ENCODE data around the gene FOXL1.

Gene FOXL1

GRCh38 chr16:86590501-86591144, 12.3 kb downstream of the FOXL1 start:
- TF ChIP-seq POLR2A (IDR thresholded peaks at IDR 0.05; ENCODE audit: low read depth, low read length), result no peak
- no peak for FAIRE-seq

GRCh38 chr16:86591270-86591669, 12.9 kb downstream of the FOXL1 start:
- TF ChIP-seq POLR2A (IDR thresholded peaks at IDR 0.05; ENCODE audit: low read depth, low read length), result no peak
- DNase-seq (ENCODE audit: insufficient read length, low spot score) (no peak), FAIRE-seq (no peak)

More at GRCh38 chr16:86590501-86591144, 12.3 kb downstream of the FOXL1 start:
- DNase-seq (ENCODE audit: insufficient read length, low spot score), result no peak

- TF ChIP-seq POLR2A (IDR thresholded peaks at IDR 0.05; ENCODE audit: low read depth, low read length), result no peak
- no peak for FAIRE-seq
- DNase-seq (ENCODE audit: insufficient read length, low spot score), result no peak
Observed at GRCh38 chr16:86593913-86594620, 15.7 kb downstream of the FOXL1 start.

GRCh38 chr16:86594721-86595120, 16.4 kb downstream of the FOXL1 start:
- FAIRE-seq (no peak), DNase-seq (ENCODE audit: insufficient read length, low spot score) (no peak)
- TF ChIP-seq POLR2A (IDR thresholded peaks at IDR 0.05; ENCODE audit: low read depth, low read length), result no peak

GRCh38 chr16:86595983-86596605, 17.7 kb downstream of the FOXL1 start:
- no peak for TF ChIP-seq POLR2A (IDR thresholded peaks at IDR 0.05; ENCODE audit: low read depth, low read length)
- FAIRE-seq, result no peak
- no peak for DNase-seq (ENCODE audit: insufficient read length, low spot score)

GRCh38 chr16:86597126-86597879, 19.0 kb downstream of the FOXL1 start:
- FAIRE-seq (no peak), DNase-seq (ENCODE audit: insufficient read length, low spot score) (no peak)
- TF ChIP-seq POLR2A (IDR thresholded peaks at IDR 0.05; ENCODE audit: low read depth, low read length), result no peak

- FAIRE-seq (no peak), DNase-seq (ENCODE audit: insufficient read length, low spot score) (no peak)
- TF ChIP-seq POLR2A (IDR thresholded peaks at IDR 0.05; ENCODE audit: low read depth, low read length), result no peak
Observed at GRCh38 chr16:86597880-86598606, 19.7 kb downstream of the FOXL1 start.

- FAIRE-seq (no peak), DNase-seq (ENCODE audit: insufficient read length, low spot score) (no peak)
- TF ChIP-seq POLR2A (IDR thresholded peaks at IDR 0.05; ENCODE audit: low read depth, low read length), result no peak
Observed at GRCh38 chr16:86598607-86599565, 20.5 kb downstream of the FOXL1 start.

GRCh38 chr16:86601356-86601755, 23.0 kb downstream of the FOXL1 start:
- no peak for FAIRE-seq

GRCh38 chr16:86602521-86602920, 24.2 kb downstream of the FOXL1 start:
- DNase-seq (ENCODE audit: insufficient read length, low spot score), result no peak
- no peak for TF ChIP-seq POLR2A (IDR thresholded peaks at IDR 0.05; ENCODE audit: low read depth, low read length)
- FAIRE-seq, result no peak

More at GRCh38 chr16:86601356-86601755, 23.0 kb downstream of the FOXL1 start:
- TF ChIP-seq POLR2A (IDR thresholded peaks at IDR 0.05; ENCODE audit: low read depth, low read length), result no peak
- DNase-seq (ENCODE audit: insufficient read length, low spot score), result no peak

GRCh38 chr16:86604436-86605193, 26.3 kb downstream of the FOXL1 start:
- FAIRE-seq, result no peak
- no peak for TF ChIP-seq POLR2A (IDR thresholded peaks at IDR 0.05; ENCODE audit: low read depth, low read length)
- DNase-seq (ENCODE audit: insufficient read length, low spot score), result no peak

- DNase-seq (ENCODE audit: insufficient read length, low spot score), result no peak
- FAIRE-seq, result no peak
- no peak for TF ChIP-seq POLR2A (IDR thresholded peaks at IDR 0.05; ENCODE audit: low read depth, low read length)
Observed at GRCh38 chr16:86605950-86606349, 27.6 kb downstream of the FOXL1 start.

Data from H54 (cell line).